C4-2B (cell line): Measurements from ENCODE around the gene PSMD3.

ENCODE experiments used
- CTCF ChIP-seq: fragments of 450-650 bp; conservative IDR thresholded peaks from 2 replicates; pipeline ENCODE4 v1.5.1; 2017; ENCODE audit warnings: mild to moderate bottlenecking
- ZFX ChIP-seq: fragments of 450-650 bp; IDR thresholded peaks from 2 replicates; pipeline ENCODE4 v1.6.1; 2017

GRCh38 chr17:39944393-39944711, 36.3 kb upstream of the PSMD3 start:
- TF ChIP-seq CTCF (no peak), ZFX (no peak)
